ENCODE measurements around the gene COL21A1.

COL21A1 gene

GRCh38 chr6:56073315-56073714, 174.1 kb downstream of the COL21A1 start:
- no peaks in the 10 kb centered on the region for H3K9me3 ChIP-seq (ENCODE audit: insufficient read depth, low read depth, low read length)
- no peak overlapping the region for H4K8ac ChIP-seq (ENCODE audit: low read depth, low read length)
- no peak overlapping the region for H2BK120ac ChIP-seq (ENCODE audit: insufficient read depth, low read length, poor library complexity)
- WGBS (ENCODE audit: extremely low coverage, insufficient coverage, insufficient read length) = no CpG with 5 or more reads among the region's 1 CpG
- no peak overlapping the region for H3K18ac ChIP-seq (ENCODE audit: low read length)
- no peak overlapping the region for H2AK5ac ChIP-seq (ENCODE audit: low read length)
- no peaks in the 10 kb centered on the region for H3K36me3 ChIP-seq (ENCODE audit: control insufficient read depth in 1 of 2, insufficient read depth in 2 of 2, low read length in 2 of 2)
- no peaks in the 10 kb centered on the region for H3K79me2 ChIP-seq (ENCODE audit: control insufficient read depth, insufficient read depth, low read length, poor library complexity)
- H3K4ac ChIP-seq (ENCODE audit: low read depth, low read length) = no peak overlapping the region
- H4K12ac ChIP-seq (ENCODE audit: low read depth, low read length) = no peak overlapping the region
- H3K4me1 ChIP-seq (ENCODE audit: control insufficient read depth in 1 of 2, insufficient read depth in 2 of 2, low read length in 2 of 2) = no peaks in the 10 kb centered on the region
- no peak overlapping the region for H3K4me3 ChIP-seq (ENCODE audit: low read depth, low read length)
- H3K9ac ChIP-seq (ENCODE audit: low read length) = no peak overlapping the region
- no peaks in the 10 kb centered on the region for H3K79me1 ChIP-seq (ENCODE audit: low read length)
- H3K14ac ChIP-seq (ENCODE audit: low read length) = no peak overlapping the region
- DNase-seq = no peak
- no peak overlapping the region for H3K4me2 ChIP-seq (ENCODE audit: low read length)
- no peak overlapping the region for H3K27ac ChIP-seq (ENCODE audit: low read depth, low read length)
- H4K91ac ChIP-seq (ENCODE audit: low read depth, low read length) = no peak overlapping the region
- H2BK5ac ChIP-seq (ENCODE audit: low read depth, low read length, poor library complexity) = no peak overlapping the region
- no peaks in the 10 kb centered on the region for H3K27me3 ChIP-seq (ENCODE audit: insufficient read depth, low read length)
- no peak overlapping the region for H2AFZ ChIP-seq (ENCODE audit: insufficient read depth, low read length, poor library complexity)
- no peak overlapping the region for H2BK12ac ChIP-seq (ENCODE audit: low read length)
- no peak overlapping the region for H3K23ac ChIP-seq (ENCODE audit: low read length)

- no peak overlapping the region for H3K14ac ChIP-seq (ENCODE audit: low read length)
- H2AK5ac ChIP-seq (ENCODE audit: low read length) = no peak overlapping the region
- no peak overlapping the region for H3K9ac ChIP-seq (ENCODE audit: low read length)
- no peak overlapping the region for H2BK12ac ChIP-seq (ENCODE audit: low read length)
- no peaks in the 10 kb centered on the region for H3K36me3 ChIP-seq (ENCODE audit: control insufficient read depth in 1 of 2, insufficient read depth in 2 of 2, low read length in 2 of 2)
- H3K79me1 ChIP-seq (ENCODE audit: low read length) = no peaks in the 10 kb centered on the region
- no peak overlapping the region for H2BK120ac ChIP-seq (ENCODE audit: insufficient read depth, low read length, poor library complexity)
- no peak overlapping the region for H3K23ac ChIP-seq (ENCODE audit: low read length)
- no peaks in the 10 kb centered on the region for H3K4me1 ChIP-seq (ENCODE audit: control insufficient read depth in 1 of 2, insufficient read depth in 2 of 2, low read length in 2 of 2)
- no peak overlapping the region for H3K4me2 ChIP-seq (ENCODE audit: low read length)
- H2BK5ac ChIP-seq (ENCODE audit: low read depth, low read length, poor library complexity) = no peak overlapping the region
- no peaks in the 10 kb centered on the region for H3K27me3 ChIP-seq (ENCODE audit: insufficient read depth, low read length)
- H2AFZ ChIP-seq (ENCODE audit: insufficient read depth, low read length, poor library complexity) = no peak overlapping the region
- H3K27ac ChIP-seq (ENCODE audit: low read depth, low read length) = no peak overlapping the region
- H4K12ac ChIP-seq (ENCODE audit: low read depth, low read length) = no peak overlapping the region
- no CpG with 5 or more reads among the region's 1 CpG for WGBS (ENCODE audit: extremely low coverage, insufficient coverage, insufficient read length)
- no peak overlapping the region for H3K4me3 ChIP-seq (ENCODE audit: low read depth, low read length)
- no peak for DNase-seq
- no peaks in the 10 kb centered on the region for H3K9me3 ChIP-seq (ENCODE audit: insufficient read depth, low read depth, low read length)
- no peak overlapping the region for H4K8ac ChIP-seq (ENCODE audit: low read depth, low read length)
- no peak overlapping the region for H3K4ac ChIP-seq (ENCODE audit: low read depth, low read length)
- H3K79me2 ChIP-seq (ENCODE audit: control insufficient read depth, insufficient read depth, low read length, poor library complexity) = no peaks in the 10 kb centered on the region
- H3K18ac ChIP-seq (ENCODE audit: low read length) = no peak overlapping the region
- no peak overlapping the region for H4K91ac ChIP-seq (ENCODE audit: low read depth, low read length)
Measured at GRCh38 chr6:56072856-56073255, 174.5 kb downstream of the COL21A1 start.

- H3K4me2 ChIP-seq (ENCODE audit: low read length) = no peak overlapping the region
- no peak overlapping the region for H3K23ac ChIP-seq (ENCODE audit: low read length)
- H3K4me1 ChIP-seq (ENCODE audit: control insufficient read depth in 1 of 2, insufficient read depth in 2 of 2, low read length in 2 of 2) = no peaks in the 10 kb centered on the region
- no peak for DNase-seq
- H3K4me3 ChIP-seq (ENCODE audit: low read depth, low read length) = no peak overlapping the region
- H3K14ac ChIP-seq (ENCODE audit: low read length) = no peak overlapping the region
- no peak overlapping the region for H2BK12ac ChIP-seq (ENCODE audit: low read length)
- no peak overlapping the region for H3K4ac ChIP-seq (ENCODE audit: low read depth, low read length)
- no peak overlapping the region for H2AK5ac ChIP-seq (ENCODE audit: low read length)
- no peaks in the 10 kb centered on the region for H3K9me3 ChIP-seq (ENCODE audit: insufficient read depth, low read depth, low read length)
- no peaks in the 10 kb centered on the region for H3K27me3 ChIP-seq (ENCODE audit: insufficient read depth, low read length)
- H3K79me1 ChIP-seq (ENCODE audit: low read length) = no peaks in the 10 kb centered on the region
- no peaks in the 10 kb centered on the region for H3K79me2 ChIP-seq (ENCODE audit: control insufficient read depth, insufficient read depth, low read length, poor library complexity)
- H3K36me3 ChIP-seq (ENCODE audit: control insufficient read depth in 1 of 2, insufficient read depth in 2 of 2, low read length in 2 of 2) = no peaks in the 10 kb centered on the region
- H2AFZ ChIP-seq (ENCODE audit: insufficient read depth, low read length, poor library complexity) = no peak overlapping the region
- no peak overlapping the region for H3K18ac ChIP-seq (ENCODE audit: low read length)
- H3K27ac ChIP-seq (ENCODE audit: low read depth, low read length) = no peak overlapping the region
- H4K12ac ChIP-seq (ENCODE audit: low read depth, low read length) = no peak overlapping the region
- no peak overlapping the region for H3K9ac ChIP-seq (ENCODE audit: low read length)
- no peak overlapping the region for H4K8ac ChIP-seq (ENCODE audit: low read depth, low read length)
- H4K91ac ChIP-seq (ENCODE audit: low read depth, low read length) = no peak overlapping the region
- no peak overlapping the region for H2BK5ac ChIP-seq (ENCODE audit: low read depth, low read length, poor library complexity)
- no peak overlapping the region for H2BK120ac ChIP-seq (ENCODE audit: insufficient read depth, low read length, poor library complexity)
Measured at GRCh38 chr6:56065408-56065807, 182.0 kb downstream of the COL21A1 start.

GRCh38 chr6:56062836-56063235, 184.5 kb downstream of the COL21A1 start:
- no CpG with 5 or more reads among the region's 1 CpG for WGBS (ENCODE audit: extremely low coverage, insufficient coverage, insufficient read length)
- Histone ChIP-seq H2BK12ac (ENCODE audit: low read length) (no peak overlapping the region), H2AK5ac (ENCODE audit: low read length) (no peak overlapping the region)

More at GRCh38 chr6:56062836-56063235, 184.5 kb downstream of the COL21A1 start:
- H3K9ac ChIP-seq (ENCODE audit: low read length) = no peak overlapping the region
- no peak for DNase-seq
- H3K14ac ChIP-seq (ENCODE audit: low read length) = no peak overlapping the region
- H3K79me1 ChIP-seq (ENCODE audit: low read length) = no peaks in the 10 kb centered on the region
- no peak overlapping the region for H4K8ac ChIP-seq (ENCODE audit: low read depth, low read length)
- no peak overlapping the region for H2BK5ac ChIP-seq (ENCODE audit: low read depth, low read length, poor library complexity)
- H2AFZ ChIP-seq (ENCODE audit: insufficient read depth, low read length, poor library complexity) = no peak overlapping the region
- H3K9me3 ChIP-seq (ENCODE audit: insufficient read depth, low read depth, low read length) = no peaks in the 10 kb centered on the region
- H4K91ac ChIP-seq (ENCODE audit: low read depth, low read length) = no peak overlapping the region
- H4K12ac ChIP-seq (ENCODE audit: low read depth, low read length) = no peak overlapping the region
- H3K79me2 ChIP-seq (ENCODE audit: control insufficient read depth, insufficient read depth, low read length, poor library complexity) = no peaks in the 10 kb centered on the region
- no peak overlapping the region for H3K4me2 ChIP-seq (ENCODE audit: low read length)
- H3K4ac ChIP-seq (ENCODE audit: low read depth, low read length) = no peak overlapping the region
- H3K27me3 ChIP-seq (ENCODE audit: insufficient read depth, low read length) = no peaks in the 10 kb centered on the region
- H3K4me1 ChIP-seq (ENCODE audit: control insufficient read depth in 1 of 2, insufficient read depth in 2 of 2, low read length in 2 of 2) = no peaks in the 10 kb centered on the region
- H3K18ac ChIP-seq (ENCODE audit: low read length) = no peak overlapping the region
- no peak overlapping the region for H3K4me3 ChIP-seq (ENCODE audit: low read depth, low read length)
- no peak overlapping the region for H3K23ac ChIP-seq (ENCODE audit: low read length)
- no peak overlapping the region for H3K27ac ChIP-seq (ENCODE audit: low read depth, low read length)
- no peaks in the 10 kb centered on the region for H3K36me3 ChIP-seq (ENCODE audit: control insufficient read depth in 1 of 2, insufficient read depth in 2 of 2, low read length in 2 of 2)
- H2BK120ac ChIP-seq (ENCODE audit: insufficient read depth, low read length, poor library complexity) = no peak overlapping the region

Measured in trophoblast cell (in vitro differentiated cells and primary cell).